HT1080 (cell line): ENCODE results near the gene PCDHGB4. TPM values are rescaled to one million over a fixed set of nuclear protein-coding genes. Genes with fewer than 3 reads are reported as not detected.
"Not testable (repeated sequence)": the region's sequence is repeated elsewhere in the genome, so short reads cannot be mapped to it uniquely, and the experiment has no call there.

ENCODE experiments used
- DNase-seq: peaks from one replicate; pipeline ENCODE4 v3.0.0-alpha.2; 2015; ENCODE audit warnings: low read depth
- total RNA-seq: library from RNA; depleted of rRNA; stranded (reverse); fragments of >200 nt; shearing (Covaris generic); gene quantifications from 2 replicates; pipeline ENCODE4 v1.2.3, GENCODE V29; 2014; rRNA removed

The PCDHGB4 gene
- total RNA-seq, 1 experiment from 2014 or later = 10.2 TPM

DNA sequence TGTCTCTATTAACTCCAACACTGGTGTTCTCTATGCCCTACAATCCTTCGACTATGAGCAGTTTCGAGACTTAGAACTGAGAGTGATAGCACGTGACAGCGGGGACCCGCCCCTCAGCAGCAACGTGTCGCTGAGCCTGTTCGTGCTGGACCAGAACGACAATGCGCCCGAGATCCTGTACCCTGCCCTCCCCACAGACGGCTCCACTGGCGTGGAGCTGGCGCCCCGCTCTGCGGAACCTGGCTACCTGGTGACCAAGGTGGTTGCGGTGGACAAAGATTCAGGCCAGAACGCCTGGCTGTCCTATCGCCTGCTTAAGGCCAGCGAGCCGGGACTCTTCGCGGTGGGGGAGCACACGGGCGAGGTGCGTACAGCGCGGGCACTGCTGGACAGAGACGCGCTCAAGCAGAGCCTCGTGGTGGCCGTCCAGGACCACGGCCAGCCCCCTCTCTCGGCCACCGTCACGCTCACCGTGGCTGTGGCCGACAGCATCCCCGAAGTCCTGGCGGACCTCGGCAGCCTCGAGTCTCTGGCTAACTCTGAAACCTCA lies 35.3 kb downstream of the PCDHGB4 start:
- no peak for DNase-seq

DNA sequence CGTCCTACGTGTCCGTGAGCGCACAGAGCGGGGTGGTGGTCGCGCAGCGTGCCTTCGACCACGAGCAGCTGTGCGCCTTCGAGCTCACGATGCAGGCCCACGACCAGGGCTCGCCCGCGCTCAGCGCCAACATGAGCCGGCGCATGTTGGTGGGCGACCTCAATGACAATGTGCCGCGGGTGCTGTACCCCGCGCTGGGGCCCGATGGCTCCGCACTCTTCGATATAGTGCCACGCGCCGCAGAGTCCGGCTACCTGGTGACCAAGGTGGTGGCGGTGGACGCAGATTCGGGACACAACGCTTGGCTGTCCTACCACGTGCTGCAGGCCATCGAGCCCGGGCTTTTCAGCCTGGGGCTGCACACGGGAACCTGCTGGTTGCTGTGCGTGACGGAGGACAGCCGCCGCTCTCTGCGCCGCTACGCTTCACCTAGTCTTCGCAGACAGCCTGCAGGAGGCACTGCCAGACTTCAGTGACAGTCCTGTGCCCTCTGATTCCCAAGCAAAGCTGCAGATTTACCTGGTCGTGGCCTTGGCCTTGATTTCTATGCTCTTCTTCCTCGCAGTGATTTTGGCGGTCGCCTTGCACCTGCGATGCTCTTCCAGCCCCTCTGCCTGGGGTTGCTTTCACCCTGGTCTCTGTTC lies 40.4 kb downstream of the PCDHGB4 start:
- no peak for DNase-seq

DNA sequence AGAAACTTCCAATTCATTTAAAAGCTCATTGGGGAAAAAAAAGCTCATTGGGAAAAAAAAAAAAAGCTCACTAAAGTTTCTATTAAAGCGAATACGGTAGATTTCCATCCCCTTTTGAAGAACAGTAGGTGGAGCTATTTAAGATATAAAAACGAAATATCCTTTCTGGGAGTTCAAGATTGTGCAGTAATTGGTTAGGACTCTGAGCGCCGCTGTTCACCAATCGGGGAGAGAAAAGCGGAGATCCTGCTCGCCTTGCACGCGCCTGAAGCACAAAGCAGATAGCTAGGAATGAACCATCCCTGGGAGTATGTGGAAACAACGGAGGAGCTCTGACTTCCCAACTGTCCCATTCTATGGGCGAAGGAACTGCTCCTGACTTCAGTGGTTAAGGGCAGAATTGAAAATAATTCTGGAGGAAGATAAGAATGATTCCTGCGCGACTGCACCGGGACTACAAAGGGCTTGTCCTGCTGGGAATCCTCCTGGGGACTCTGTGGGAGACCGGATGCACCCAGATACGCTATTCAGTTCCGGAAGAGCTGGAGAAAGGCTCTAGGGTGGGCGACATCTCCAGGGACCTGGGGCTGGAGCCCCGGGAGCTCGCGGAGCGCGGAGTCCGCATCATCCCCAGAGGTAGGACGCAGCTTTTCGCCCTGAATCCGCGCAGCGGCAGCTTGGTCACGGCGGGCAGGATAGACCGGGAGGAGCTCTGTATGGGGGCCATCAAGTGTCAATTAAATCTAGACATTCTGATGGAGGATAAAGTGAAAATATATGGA lies 43.0 kb downstream of the PCDHGB4 start, which contains the start of gene PCDHGA12:
TSS of gene PCDHGA12 (plus strand) at position 176 of the 782 bp plus-strand sequence. CDS start at position 429, 253 bp downstream.
- peak; percentile 74 for DNase-seq

DNA sequence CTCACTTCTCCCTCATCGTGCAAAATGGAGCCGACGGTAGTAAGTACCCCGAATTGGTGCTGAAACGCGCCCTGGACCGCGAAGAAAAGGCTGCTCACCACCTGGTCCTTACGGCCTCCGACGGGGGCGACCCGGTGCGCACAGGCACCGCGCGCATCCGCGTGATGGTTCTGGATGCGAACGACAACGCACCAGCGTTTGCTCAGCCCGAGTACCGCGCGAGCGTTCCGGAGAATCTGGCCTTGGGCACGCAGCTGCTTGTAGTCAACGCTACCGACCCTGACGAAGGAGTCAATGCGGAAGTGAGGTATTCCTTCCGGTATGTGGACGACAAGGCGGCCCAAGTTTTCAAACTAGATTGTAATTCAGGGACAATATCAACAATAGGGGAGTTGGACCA lies 43.8 kb downstream of the PCDHGB4 start:
- DNase-seq = no peak

DNA sequence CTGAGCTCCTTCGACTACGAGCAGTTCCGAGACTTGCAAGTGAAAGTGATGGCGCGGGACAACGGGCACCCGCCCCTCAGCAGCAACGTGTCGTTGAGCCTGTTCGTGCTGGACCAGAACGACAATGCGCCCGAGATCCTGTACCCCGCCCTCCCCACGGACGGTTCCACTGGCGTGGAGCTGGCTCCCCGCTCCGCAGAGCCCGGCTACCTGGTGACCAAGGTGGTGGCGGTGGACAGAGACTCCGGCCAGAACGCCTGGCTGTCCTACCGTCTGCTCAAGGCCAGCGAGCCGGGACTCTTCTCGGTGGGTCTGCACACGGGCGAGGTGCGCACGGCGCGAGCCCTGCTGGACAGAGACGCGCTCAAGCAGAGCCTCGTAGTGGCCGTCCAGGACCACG lies 44.8 kb downstream of the PCDHGB4 start:
- DNase-seq = not testable (repeated sequence)

DNA sequence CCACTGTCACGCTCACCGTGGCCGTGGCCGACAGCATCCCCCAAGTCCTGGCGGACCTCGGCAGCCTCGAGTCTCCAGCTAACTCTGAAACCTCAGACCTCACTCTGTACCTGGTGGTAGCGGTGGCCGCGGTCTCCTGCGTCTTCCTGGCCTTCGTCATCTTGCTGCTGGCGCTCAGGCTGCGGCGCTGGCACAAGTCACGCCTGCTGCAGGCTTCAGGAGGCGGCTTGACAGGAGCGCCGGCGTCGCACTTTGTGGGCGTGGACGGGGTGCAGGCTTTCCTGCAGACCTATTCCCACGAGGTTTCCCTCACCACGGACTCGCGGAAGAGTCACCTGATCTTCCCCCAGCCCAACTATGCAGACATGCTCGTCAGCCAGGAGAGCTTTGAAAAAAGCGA lies 45.2 kb downstream of the PCDHGB4 start:
- not testable (repeated sequence) for DNase-seq

DNA sequence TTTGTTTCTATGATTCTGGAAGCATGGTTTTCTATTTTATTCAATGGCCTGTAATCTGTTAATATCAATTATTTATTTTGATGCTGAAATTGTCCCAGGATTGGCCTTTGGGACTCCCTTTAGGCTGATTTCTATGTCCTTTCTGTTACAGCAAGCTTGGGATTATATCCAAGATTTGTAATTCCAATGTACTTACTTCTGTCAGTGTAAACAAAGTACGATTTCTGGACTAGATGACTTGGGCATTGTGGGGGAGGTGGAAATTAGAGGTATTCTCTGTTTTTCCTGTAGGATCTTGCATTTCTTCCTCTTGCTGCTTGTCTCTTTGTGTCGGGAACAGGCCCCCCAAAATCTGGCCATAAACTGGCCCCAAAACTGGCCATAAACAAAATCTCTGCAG lies 46.5 kb downstream of the PCDHGB4 start:
- DNase-seq = no peak

DNA sequence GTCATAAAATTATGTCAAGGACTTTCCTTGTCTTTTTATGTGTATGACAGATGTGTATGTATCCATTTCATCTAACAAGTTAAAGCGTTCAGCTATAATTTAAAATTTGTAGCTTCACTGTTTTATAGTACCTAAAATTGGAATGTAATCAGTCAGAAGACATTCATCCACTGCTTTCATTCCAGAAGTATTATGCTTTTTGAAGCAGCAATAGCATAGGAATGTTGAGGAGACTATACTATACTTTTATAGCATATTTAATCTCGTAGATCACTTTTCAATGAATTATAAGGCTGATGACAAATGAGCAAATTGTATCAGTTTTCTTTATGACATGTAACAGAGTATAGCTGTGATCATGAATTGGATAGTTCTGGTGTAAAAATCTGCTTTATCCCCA lies 49.7 kb downstream of the PCDHGB4 start:
- no peak for DNase-seq

DNA sequence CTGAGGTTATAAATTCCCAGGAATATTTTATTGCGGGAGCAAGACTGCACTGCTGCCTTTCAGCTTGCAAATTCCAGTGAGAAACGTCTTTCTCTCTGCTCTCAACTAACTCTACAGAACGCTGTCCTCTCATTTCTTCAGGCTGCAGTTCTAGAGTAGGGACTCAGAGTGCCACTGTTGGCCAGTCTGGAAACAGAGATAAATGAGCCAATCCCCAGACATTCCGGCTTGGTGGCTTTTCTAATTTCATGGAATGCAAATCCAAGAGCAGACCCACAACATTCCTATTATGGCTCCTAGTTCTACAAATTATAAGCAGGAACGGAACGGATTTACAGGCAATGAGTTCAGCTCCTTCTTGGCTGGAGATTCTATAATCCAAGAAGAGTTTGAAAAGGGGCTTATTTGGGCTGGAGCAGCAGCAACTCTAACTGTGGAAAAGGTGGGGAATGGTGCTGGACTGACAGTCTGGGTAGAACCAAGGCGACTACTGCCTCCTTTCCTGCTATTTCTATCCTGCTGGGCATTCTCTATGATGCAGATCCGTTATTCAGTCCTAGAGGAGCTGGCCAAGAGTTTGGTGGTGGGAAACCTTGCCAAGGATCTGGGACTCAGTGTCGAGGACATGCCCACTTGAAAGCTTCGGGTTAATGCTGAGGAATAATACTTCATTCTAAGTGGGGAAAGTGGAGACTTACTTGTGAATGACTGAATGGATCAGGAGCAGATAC lies 52.1 kb downstream of the PCDHGB4 start:
- DNase-seq = peak; percentile 5

Other genes with a start within 250 kb of the PCDHGB4 start
- gene PCDHB6, start 237.6 kb upstream of the PCDHGB4 start, total RNA-seq = 0.13 and 0.27 TPM in 2 replicates
- gene PCDHB7, start 215.1 kb upstream of the PCDHGB4 start, total RNA-seq = 0.05 TPM in 1 of 2 replicates, not detected in the other
- gene PCDHB8, start 209.9 kb upstream of the PCDHGB4 start, total RNA-seq = not detected in 2 replicates
- gene PCDHB16, start 205.3 kb upstream of the PCDHGB4 start, total RNA-seq = 0.03 TPM in 1 of 2 replicates, not detected in the other
- 0.40 TPM in 1 of 2 replicates, not detected in the other for gene PCDHB9, start 200.5 kb upstream of the PCDHGB4 start, total RNA-seq
- gene PCDHB10, start 195.3 kb upstream of the PCDHGB4 start, total RNA-seq = 0.11 TPM in 1 of 2 replicates, not detected in the other
- gene PCDHB11, start 188.1 kb upstream of the PCDHGB4 start, total RNA-seq = not detected in 2 replicates
- not detected in 2 replicates for gene PCDHB12, start 179.0 kb upstream of the PCDHGB4 start, total RNA-seq
- gene PCDHB13, start 173.8 kb upstream of the PCDHGB4 start, total RNA-seq = 0.06 TPM in 1 of 2 replicates, not detected in the other
- gene PCDHB14, start 164.4 kb upstream of the PCDHGB4 start, total RNA-seq = 0.03 and 0.08 TPM in 2 replicates
- gene PCDHB15, start 142.3 kb upstream of the PCDHGB4 start, total RNA-seq = 0.03 and 0.10 TPM in 2 replicates
- gene SLC25A2, start 83.6 kb upstream of the PCDHGB4 start, total RNA-seq = not detected in 2 replicates
- gene TAF7, start 66.9 kb upstream of the PCDHGB4 start, total RNA-seq = 42.6 and 48.1 TPM in 2 replicates
- 0.07 and 0.32 TPM in 2 replicates for gene PCDHGA1, start 57.2 kb upstream of the PCDHGB4 start, total RNA-seq
- 0.27 and 0.84 TPM in 2 replicates for gene PCDHGA2, start 48.9 kb upstream of the PCDHGB4 start, total RNA-seq
- 0.10 and 0.14 TPM in 2 replicates for gene PCDHGA3, start 43.9 kb upstream of the PCDHGB4 start, total RNA-seq
- gene PCDHGB1, start 37.6 kb upstream of the PCDHGB4 start, total RNA-seq = 0.53 and 1.4 TPM in 2 replicates
- gene PCDHGA4, start 32.7 kb upstream of the PCDHGB4 start, total RNA-seq = 0.71 and 0.73 TPM in 2 replicates
- 0.69 and 0.77 TPM in 2 replicates for gene PCDHGB2, start 27.7 kb upstream of the PCDHGB4 start, total RNA-seq
- gene PCDHGA5, start 23.5 kb upstream of the PCDHGB4 start, total RNA-seq = 0.07 and 0.21 TPM in 2 replicates
- 0.80 and 1.5 TPM in 2 replicates for gene PCDHGB3, start 17.5 kb upstream of the PCDHGB4 start, total RNA-seq
- 0.20 and 1.2 TPM in 2 replicates for gene PCDHGA6, start 13.8 kb upstream of the PCDHGB4 start, total RNA-seq
- gene PCDHGA7, start 5.0 kb upstream of the PCDHGB4 start, total RNA-seq = 0.03 and 0.11 TPM in 2 replicates
- 0.17 and 0.61 TPM in 2 replicates for gene PCDHGA8, start 4.9 kb downstream of the PCDHGB4 start, total RNA-seq
- gene PCDHGB5, start 10.2 kb downstream of the PCDHGB4 start, total RNA-seq = 0.37 and 0.55 TPM in 2 replicates
- 0.23 and 0.29 TPM in 2 replicates for gene PCDHGA9, start 15.1 kb downstream of the PCDHGB4 start, total RNA-seq
- 0.10 and 0.20 TPM in 2 replicates for gene PCDHGB6, start 20.3 kb downstream of the PCDHGB4 start, total RNA-seq
- gene PCDHGA10, start 25.3 kb downstream of the PCDHGB4 start, total RNA-seq = 0.80 and 0.90 TPM in 2 replicates
- gene PCDHGB7, start 30.0 kb downstream of the PCDHGB4 start, total RNA-seq = 0.47 and 0.53 TPM in 2 replicates
- 0.42 and 0.50 TPM in 2 replicates for gene PCDHGA11, start 33.4 kb downstream of the PCDHGB4 start, total RNA-seq
- 0.66 and 0.70 TPM in 2 replicates for gene PCDHGA12, start 42.8 kb downstream of the PCDHGB4 start, total RNA-seq
- 36.5 and 44.6 TPM in 2 replicates for gene PCDHGC3, start 88.3 kb downstream of the PCDHGB4 start, total RNA-seq
- 0.14 and 0.33 TPM in 2 replicates for gene PCDHGC4, start 97.3 kb downstream of the PCDHGB4 start, total RNA-seq
- gene PCDHGC5, start 101.4 kb downstream of the PCDHGB4 start, total RNA-seq = 0.87 and 1.4 TPM in 2 replicates
- 60.8 and 62.0 TPM in 2 replicates for gene DIAPH1, start 231.3 kb downstream of the PCDHGB4 start, total RNA-seq
- gene HDAC3, start 249.2 kb downstream of the PCDHGB4 start, total RNA-seq = 86.7 and 104 TPM in 2 replicates
- gene RELL2, start 249.3 kb downstream of the PCDHGB4 start, total RNA-seq = 13.1 and 15.3 TPM in 2 replicates